WTC11 (cell line): ENCODE results near the gene SRSF9. TPM values are rescaled to one million over a fixed set of nuclear protein-coding genes. Genes with fewer than 3 reads are reported as not detected.
A peak's percentile ranks its signal among the peaks of the same experiment; 100 is the strongest.

Experiments
- ATAC-seq: fragments of 200-7000 bp; cut with Tn5 transposase; 2 replicates; pipeline ENCODE4 v1.10.0; 2021; ENCODE audit warnings: mild to moderate bottlenecking, moderate library complexity
- CTCF ChIA-PET: fragments of 300-600 bp; sonication (Branson Sonifier 250); formaldehyde crosslinking; loops from one replicate; lab custom pipeline; 2021; ENCODE audit warnings: antibody characterized with exemption; lab: Charles Lee
- POLR2A ChIA-PET: fragments of 350-600 bp; sonication (Branson Sonifier 250); formaldehyde crosslinking; loops from one replicate; lab custom pipeline; 2021; ENCODE audit warnings: antibody characterized with exemption; lab: Charles Lee
- DNase-seq: peaks from one replicate; pipeline ENCODE4 v3.0.0; 2021; ENCODE audit warnings: low spot score
- H3K27ac Mint-ChIP-seq: 2 replicates; pipeline ENCODE4 v1.8.0; 2021; ENCODE audit warnings: mixed read lengths
- H3K27me3 Mint-ChIP-seq: 2 replicates; pipeline ENCODE4 v1.8.0; 2021; ENCODE audit warnings: low read depth, mild to moderate bottlenecking, moderate library complexity, mixed read lengths
- H3K36me3 Mint-ChIP-seq: 2 replicates; pipeline ENCODE4 v1.8.0; 2021; ENCODE audit warnings: mixed read lengths
- H3K4me1 Mint-ChIP-seq: 2 replicates; pipeline ENCODE4 v1.8.0; 2022; ENCODE audit warnings: mixed read lengths
- H3K4me3 Mint-ChIP-seq: 2 replicates; pipeline ENCODE4 v1.8.0; 2021; ENCODE audit warnings: mild to moderate bottlenecking, moderate library complexity, mixed read lengths
- H3K9me3 Mint-ChIP-seq: 2 replicates; pipeline ENCODE4 v1.8.0; 2021; ENCODE audit warnings: mixed read lengths
- E2F1 ChIP-seq: sonication (generic); formaldehyde crosslinking; IDR thresholded peaks from 2 replicates; pipeline ENCODE4 v1.8.0; 2022; ENCODE audit warnings: mild to moderate bottlenecking, missing genetic modification reagents
- GRHL2 ChIP-seq: fragments of 250-450 bp; sonication (Bioruptor Pico); IDR thresholded peaks from 2 replicates; pipeline ENCODE4 v1.8.0; 2022; ENCODE audit warnings: mild to moderate bottlenecking, moderate library complexity; ENCODE audit not compliant: insufficient replicate concordance, severe bottlenecking
- HMGA2 ChIP-seq: fragments of 250-450 bp; sonication (Bioruptor Pico); IDR thresholded peaks from 2 replicates; pipeline ENCODE4 v1.4.0; 2021; ENCODE audit warnings: mild to moderate bottlenecking, moderate library complexity
- NR2C2 ChIP-seq: sonication (generic); formaldehyde crosslinking; IDR thresholded peaks from 2 replicates; pipeline ENCODE4 v1.8.0; 2022; ENCODE audit warnings: mild to moderate bottlenecking, missing genetic modification reagents
- NR3C1 ChIP-seq: sonication (generic); formaldehyde crosslinking; conservative IDR thresholded peaks from 2 replicates; pipeline ENCODE4 v1.8.1; 2023; ENCODE audit warnings: low read depth, mild to moderate bottlenecking, missing genetic modification reagents
- RELA ChIP-seq: sonication (generic); formaldehyde crosslinking; IDR thresholded peaks from 2 replicates; pipeline ENCODE4 v1.8.1; 2022; ENCODE audit warnings: missing genetic modification reagents, mild to moderate bottlenecking, borderline replicate concordance
- RORB ChIP-seq: fragments of 250-450 bp; sonication (Bioruptor Pico); IDR thresholded peaks from 2 replicates; pipeline ENCODE4 v1.9.0; 2021; ENCODE audit warnings: mild to moderate bottlenecking
- SMAD3 ChIP-seq: sonication (generic); formaldehyde crosslinking; IDR thresholded peaks from 2 replicates; pipeline ENCODE4 v1.8.0; 2022; ENCODE audit warnings: missing genetic modification reagents, mild to moderate bottlenecking, borderline replicate concordance
- TCF7 ChIP-seq: sonication (generic); formaldehyde crosslinking; IDR thresholded peaks from 2 replicates; pipeline ENCODE4 v1.8.0; 2022; ENCODE audit warnings: mild to moderate bottlenecking, low read depth, missing genetic modification reagents, moderate library complexity
- TP53 ChIP-seq: sonication (generic); formaldehyde crosslinking; IDR thresholded peaks from 2 replicates; pipeline ENCODE4 v1.8.1; 2023; ENCODE audit warnings: mild to moderate bottlenecking, missing genetic modification reagents
- ZMAT4 ChIP-seq: fragments of 250-450 bp; sonication (Bioruptor Pico); IDR thresholded peaks from 2 replicates; pipeline ENCODE4 v1.9.0; 2021; ENCODE audit warnings: mild to moderate bottlenecking
- total RNA-seq: library from RNA; stranded (reverse); gene quantifications from 3 replicates; pipeline ENCODE4 v1.2.3, GENCODE V29; 2021
- TF ChIP-seq, protein P1 (sequence below): sonication (generic); formaldehyde crosslinking; IDR thresholded peaks from 2 replicates; pipeline ENCODE4 v1.8.0; 2022; ENCODE audit warnings: missing genetic modification reagents
- TF ChIP-seq, protein P2 (sequence below): sonication (generic); formaldehyde crosslinking; IDR thresholded peaks from 2 replicates; pipeline ENCODE4 v1.8.1; 2022; ENCODE audit warnings: low read depth, missing genetic modification reagents, borderline replicate concordance
- TF ChIP-seq, protein P3 (sequence below): fragments of 250-450 bp; sonication (Bioruptor Pico); conservative IDR thresholded peaks from 2 replicates; pipeline ENCODE4 v1.9.0; 2021; ENCODE audit warnings: mild to moderate bottlenecking
- TF ChIP-seq, protein P4 (sequence below): fragments of 250-450 bp; sonication (Bioruptor Pico); IDR thresholded peaks from 2 replicates; pipeline ENCODE4 v1.9.0; 2021; ENCODE audit warnings: moderate library complexity, mild to moderate bottlenecking, inconsistent platforms, borderline replicate concordance
- TF ChIP-seq, protein P5 (sequence below): sonication (generic); formaldehyde crosslinking; IDR thresholded peaks from 2 replicates; pipeline ENCODE4 v1.8.1; 2022; ENCODE audit warnings: low read depth, mild to moderate bottlenecking, moderate library complexity, missing genetic modification reagents, borderline replicate concordance

The SRSF9 gene
- total RNA-seq, 1 experiment from 2014 or later = 286 TPM

- ChIA-PET POLR2A (interaction anchor here (0.6 to 2.7 kb wide), 4 partner anchors 29 to 89 kb away, joined by 3 to 9 read pairs (median 4); partner anchors contain the start of gene DYNLL1), CTCF (interaction anchor here (0.9 to 3.1 kb wide), 18 partner anchors 10 to 267 kb away, joined by 3 to 44 read pairs (median 5); partner anchors contain the start of genes COQ5, COX6A1, DYNLL1 and RPLP0)
- Mint-ChIP-seq H3K36me3 (peaks cover 42% of the 10 kb centered on the region), H3K4me1 (peaks cover 23% of the 10 kb centered on the region), H3K27ac (peak overlapping the region; percentile 68), H3K4me3 (peak overlapping the region; percentile 87), H3K27me3 (no peaks in the 10 kb centered on the region), H3K9me3 (no peaks in the 10 kb centered on the region)
- ATAC-seq (no peak), DNase-seq (no peak)
- TF ChIP-seq, protein P1, sequence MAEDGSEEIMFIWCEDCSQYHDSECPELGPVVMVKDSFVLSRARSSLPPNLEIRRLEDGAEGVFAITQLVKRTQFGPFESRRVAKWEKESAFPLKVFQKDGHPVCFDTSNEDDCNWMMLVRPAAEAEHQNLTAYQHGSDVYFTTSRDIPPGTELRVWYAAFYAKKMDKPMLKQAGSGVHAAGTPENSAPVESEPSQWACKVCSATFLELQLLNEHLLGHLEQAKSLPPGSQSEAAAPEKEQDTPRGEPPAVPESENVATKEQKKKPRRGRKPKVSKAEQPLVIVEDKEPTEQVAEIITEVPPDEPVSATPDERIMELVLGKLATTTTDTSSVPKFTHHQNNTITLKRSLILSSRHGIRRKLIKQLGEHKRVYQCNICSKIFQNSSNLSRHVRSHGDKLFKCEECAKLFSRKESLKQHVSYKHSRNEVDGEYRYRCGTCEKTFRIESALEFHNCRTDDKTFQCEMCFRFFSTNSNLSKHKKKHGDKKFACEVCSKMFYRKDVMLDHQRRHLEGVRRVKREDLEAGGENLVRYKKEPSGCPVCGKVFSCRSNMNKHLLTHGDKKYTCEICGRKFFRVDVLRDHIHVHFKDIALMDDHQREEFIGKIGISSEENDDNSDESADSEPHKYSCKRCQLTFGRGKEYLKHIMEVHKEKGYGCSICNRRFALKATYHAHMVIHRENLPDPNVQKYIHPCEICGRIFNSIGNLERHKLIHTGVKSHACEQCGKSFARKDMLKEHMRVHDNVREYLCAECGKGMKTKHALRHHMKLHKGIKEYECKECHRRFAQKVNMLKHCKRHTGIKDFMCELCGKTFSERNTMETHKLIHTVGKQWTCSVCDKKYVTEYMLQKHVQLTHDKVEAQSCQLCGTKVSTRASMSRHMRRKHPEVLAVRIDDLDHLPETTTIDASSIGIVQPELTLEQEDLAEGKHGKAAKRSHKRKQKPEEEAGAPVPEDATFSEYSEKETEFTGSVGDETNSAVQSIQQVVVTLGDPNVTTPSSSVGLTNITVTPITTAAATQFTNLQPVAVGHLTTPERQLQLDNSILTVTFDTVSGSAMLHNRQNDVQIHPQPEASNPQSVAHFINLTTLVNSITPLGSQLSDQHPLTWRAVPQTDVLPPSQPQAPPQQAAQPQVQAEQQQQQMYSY (CRISPR knock-in tag) = no peak
- TF ChIP-seq GRHL2 (CRISPR knock-in tag) = no peak
- no peak for TF ChIP-seq NR2C2
- TF ChIP-seq, protein P2, sequence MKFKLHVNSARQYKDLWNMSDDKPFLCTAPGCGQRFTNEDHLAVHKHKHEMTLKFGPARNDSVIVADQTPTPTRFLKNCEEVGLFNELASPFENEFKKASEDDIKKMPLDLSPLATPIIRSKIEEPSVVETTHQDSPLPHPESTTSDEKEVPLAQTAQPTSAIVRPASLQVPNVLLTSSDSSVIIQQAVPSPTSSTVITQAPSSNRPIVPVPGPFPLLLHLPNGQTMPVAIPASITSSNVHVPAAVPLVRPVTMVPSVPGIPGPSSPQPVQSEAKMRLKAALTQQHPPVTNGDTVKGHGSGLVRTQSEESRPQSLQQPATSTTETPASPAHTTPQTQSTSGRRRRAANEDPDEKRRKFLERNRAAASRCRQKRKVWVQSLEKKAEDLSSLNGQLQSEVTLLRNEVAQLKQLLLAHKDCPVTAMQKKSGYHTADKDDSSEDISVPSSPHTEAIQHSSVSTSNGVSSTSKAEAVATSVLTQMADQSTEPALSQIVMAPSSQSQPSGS (CRISPR knock-in tag) = no peak
- no peak for TF ChIP-seq HMGA2 (CRISPR knock-in tag)
- no peak for TF ChIP-seq NR3C1
- TF ChIP-seq, protein P3, sequence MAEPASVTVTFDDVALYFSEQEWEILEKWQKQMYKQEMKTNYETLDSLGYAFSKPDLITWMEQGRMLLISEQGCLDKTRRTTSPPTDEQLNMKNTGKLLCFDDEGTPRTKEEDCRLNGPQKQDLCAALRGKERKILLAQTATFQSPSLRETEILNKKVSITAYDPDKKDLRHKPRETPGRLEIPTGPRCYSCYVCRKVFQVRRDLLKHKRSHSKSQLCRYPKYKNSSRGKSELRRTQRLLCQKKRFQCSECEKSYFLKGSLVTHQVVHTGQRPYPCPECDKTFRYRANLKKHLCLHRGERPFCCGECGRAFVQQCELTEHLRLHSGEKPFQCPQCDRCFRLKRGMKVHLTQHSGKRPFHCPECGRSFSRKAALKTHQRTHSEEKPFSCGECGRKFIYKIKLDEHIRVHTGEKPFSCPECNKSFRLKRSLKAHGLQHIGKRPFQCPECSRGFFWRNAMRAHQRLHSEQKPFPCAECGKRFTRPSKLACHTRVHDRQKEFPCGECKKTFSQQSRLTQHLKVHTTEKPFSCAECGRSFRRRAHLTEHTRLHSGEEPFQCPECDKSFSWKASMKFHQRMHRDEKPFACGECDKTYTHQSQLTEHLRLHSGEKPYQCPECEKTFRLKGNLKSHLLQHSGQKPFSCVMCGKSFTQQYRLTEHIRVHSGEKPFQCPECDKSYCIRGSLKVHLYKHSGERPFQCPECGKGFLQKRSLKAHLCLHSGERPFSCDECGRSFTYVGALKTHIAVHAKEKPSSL (CRISPR knock-in tag) = no peak
- TF ChIP-seq, protein P4, sequence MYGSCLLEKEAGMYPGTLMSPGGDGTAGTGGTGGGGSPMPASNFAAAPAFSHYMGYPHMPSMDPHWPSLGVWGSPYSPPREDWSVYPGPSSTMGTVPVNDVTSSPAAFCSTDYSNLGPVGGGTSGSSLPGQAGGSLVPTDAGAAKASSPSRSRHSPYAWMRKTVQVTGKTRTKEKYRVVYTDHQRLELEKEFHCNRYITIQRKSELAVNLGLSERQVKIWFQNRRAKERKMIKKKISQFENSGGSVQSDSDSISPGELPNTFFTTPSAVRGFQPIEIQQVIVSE = no peak
- TF ChIP-seq, protein P5, sequence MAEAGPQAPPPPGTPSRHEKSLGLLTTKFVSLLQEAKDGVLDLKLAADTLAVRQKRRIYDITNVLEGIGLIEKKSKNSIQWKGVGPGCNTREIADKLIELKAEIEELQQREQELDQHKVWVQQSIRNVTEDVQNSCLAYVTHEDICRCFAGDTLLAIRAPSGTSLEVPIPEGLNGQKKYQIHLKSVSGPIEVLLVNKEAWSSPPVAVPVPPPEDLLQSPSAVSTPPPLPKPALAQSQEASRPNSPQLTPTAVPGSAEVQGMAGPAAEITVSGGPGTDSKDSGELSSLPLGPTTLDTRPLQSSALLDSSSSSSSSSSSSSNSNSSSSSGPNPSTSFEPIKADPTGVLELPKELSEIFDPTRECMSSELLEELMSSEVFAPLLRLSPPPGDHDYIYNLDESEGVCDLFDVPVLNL (CRISPR knock-in tag) = no peak
- TF ChIP-seq TP53 = no peak
- TF ChIP-seq RELA (CRISPR knock-in tag) = no peak
- no peak for TF ChIP-seq ZMAT4 (CRISPR knock-in tag)
- no peak for TF ChIP-seq E2F1 (CRISPR knock-in tag)
- no peak for TF ChIP-seq RORB (CRISPR knock-in tag)
- TF ChIP-seq TCF7 (CRISPR knock-in tag) = no peak
- no peak for TF ChIP-seq SMAD3 (CRISPR knock-in tag)
These were observed 2.1 kb downstream of the SRSF9 start for GRCh38 chr12:120467439-120467838.
